NCI-H774 (cell line): ENCODE data around the gene TNNT3.
"Not testable (repeated sequence)": the region's sequence is repeated elsewhere in the genome, so short reads cannot be mapped to it uniquely, and the experiment has no call there.

ENCODE experiments used
- DNase-seq: peaks from one replicate; lab custom pipeline; 2025; lab: John Stamatoyannopoulos, UW

Gene TNNT3

DNA sequence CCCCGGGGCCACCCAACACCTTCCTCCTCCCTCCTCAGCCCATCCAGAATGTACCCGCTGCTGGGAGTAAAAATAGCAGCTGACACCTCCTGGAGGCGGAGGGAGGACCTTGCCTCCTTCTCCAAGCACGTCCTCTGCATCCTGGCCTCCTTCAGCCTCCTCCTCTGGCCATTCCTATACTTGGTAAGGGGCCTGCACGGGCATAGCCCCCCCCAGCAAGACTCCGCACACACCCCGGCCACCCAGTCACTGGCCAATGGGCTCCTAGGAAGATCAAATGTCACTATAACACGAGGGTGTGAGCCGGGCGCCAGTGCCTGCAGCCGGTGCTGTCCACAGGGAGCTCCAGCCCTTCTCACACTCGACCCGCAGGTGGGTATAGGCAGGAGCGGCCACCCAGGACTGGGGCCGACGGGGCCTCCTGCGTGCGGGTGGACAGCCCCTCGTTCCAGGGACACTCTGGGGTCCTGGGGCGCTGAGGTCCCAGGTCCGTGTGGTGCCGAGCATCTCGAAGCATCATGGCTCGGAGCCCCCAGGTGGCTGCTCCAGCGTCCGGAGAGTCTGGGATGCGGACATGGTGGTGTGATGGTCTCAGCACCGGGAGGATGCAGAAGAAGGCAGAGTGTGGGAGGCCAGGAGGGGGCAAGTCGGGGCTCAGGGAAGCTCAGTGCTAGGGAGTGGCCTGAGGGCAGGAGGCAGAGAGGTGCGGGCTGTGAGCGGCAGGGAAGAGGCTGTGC is at the start of gene TNNT3:
TSS of gene TNNT3 (plus strand) at position 313 of the 737 bp plus-strand sequence. CDS start 3,172 bp downstream, outside the sequence.
- no peak for DNase-seq

DNA sequence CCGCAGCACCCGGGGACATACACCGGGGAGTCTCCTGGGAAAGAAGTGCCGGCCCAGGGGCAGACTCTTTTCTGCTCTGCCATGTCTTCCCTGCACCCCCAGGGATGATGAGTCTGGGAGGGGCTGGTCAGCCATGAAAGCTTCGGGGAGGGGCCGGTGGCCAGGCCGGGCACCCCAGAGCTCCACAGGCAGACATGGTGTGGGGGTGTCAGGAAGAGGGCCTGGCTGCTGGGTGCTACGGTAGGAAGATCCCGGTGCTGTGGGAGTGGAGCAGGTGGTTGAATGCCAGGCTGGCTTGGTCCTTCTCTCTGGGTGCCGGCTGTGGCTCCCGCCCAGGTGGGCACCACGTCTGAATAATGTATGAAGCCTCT is 49.2 kb upstream of the TNNT3 start:
- no peak for DNase-seq

DNA sequence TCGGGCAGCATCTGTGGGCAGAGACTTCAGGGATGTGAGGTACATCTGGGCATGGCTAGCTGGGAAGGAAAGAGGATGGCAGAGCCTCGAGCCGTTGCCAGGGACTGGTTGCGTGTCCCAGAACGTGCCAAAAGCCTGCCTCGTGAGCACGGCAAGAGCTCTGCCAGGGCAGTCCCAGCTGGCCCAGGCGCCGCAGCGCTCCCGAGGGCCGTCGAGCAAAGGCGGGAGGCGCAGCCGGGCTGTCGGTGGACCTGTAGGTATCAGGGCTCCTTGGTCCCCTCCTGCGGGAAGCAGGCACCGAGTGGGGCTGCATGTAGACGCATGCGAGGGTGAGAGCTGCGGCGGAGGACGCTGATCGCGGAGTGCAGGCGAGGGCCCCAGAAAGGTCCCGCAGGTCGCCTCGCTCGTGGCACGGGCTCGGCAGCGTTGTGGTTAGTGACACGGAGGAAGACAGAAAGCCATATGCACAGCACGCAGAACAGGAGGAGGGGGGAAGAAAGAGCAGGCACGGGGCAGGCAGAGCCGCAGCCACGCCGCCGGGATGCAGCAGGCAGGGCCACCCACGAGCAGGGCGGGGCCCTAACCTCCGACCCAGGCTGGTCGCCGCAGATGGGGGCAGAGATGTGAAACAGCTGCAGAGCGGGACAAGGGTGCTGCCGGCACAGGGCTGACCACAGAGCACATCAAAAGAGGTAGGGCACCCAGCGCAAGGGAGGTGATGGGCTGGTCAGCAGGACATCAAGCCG is 48.6 kb upstream of the TNNT3 start:
- DNase-seq = no peak

DNA sequence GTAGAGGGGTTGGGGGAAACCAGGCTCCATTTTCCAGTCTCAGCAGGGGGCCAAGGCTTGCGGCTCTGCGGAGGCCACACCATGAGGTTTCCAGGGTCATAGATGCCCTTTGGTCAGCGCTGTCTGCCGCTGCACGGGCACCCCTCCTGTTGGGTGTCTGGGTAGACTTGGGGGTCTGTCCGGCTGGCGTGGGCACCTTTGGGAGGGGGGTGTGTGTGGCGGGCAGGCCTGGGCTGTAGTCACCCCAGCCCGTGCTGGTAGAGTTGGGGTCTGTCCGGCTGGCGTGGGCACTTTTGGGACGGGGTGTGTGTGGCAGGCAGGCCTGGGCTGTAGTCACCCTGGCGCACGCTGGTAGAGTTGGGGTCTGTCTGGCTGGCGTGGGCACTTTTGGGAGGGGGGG is 48.0 kb upstream of the TNNT3 start:
- no peak for DNase-seq

DNA sequence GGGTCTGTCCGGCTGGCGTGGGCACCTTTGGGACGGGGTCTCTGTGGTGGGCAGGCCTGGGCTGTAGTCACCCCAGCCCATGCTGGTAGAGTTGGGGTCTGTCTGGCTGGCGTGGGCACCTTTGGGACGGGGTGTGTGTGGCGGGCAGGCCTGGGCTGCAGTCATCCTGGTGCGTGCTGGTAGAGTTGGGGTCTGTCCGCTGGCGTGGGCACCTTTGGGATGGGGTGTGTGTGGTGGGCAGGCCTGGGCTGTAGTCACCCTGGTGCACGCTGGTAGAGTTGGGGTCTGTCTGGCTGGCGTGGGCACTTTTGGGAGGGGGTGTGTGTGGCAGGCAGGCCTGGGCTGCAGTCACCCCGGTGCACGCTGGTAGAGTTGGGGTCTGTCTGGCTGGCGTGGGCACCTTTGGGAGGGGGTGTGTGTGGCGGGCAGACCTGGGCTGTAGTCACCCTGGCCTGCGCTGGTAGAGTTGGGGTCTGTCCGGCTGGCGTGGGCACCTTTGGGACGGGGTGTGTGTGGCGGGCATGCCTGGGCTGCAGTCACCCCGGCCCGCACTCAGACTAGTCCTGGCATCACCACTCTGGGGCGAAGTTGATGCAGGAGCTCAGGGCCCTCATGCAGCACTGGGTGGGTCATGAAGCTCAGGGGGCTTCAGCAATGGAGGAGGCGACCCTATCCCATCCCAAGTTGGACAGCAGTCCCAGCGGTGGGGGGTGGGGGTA is 47.1 kb upstream of the TNNT3 start:
- DNase-seq = no peak

DNA sequence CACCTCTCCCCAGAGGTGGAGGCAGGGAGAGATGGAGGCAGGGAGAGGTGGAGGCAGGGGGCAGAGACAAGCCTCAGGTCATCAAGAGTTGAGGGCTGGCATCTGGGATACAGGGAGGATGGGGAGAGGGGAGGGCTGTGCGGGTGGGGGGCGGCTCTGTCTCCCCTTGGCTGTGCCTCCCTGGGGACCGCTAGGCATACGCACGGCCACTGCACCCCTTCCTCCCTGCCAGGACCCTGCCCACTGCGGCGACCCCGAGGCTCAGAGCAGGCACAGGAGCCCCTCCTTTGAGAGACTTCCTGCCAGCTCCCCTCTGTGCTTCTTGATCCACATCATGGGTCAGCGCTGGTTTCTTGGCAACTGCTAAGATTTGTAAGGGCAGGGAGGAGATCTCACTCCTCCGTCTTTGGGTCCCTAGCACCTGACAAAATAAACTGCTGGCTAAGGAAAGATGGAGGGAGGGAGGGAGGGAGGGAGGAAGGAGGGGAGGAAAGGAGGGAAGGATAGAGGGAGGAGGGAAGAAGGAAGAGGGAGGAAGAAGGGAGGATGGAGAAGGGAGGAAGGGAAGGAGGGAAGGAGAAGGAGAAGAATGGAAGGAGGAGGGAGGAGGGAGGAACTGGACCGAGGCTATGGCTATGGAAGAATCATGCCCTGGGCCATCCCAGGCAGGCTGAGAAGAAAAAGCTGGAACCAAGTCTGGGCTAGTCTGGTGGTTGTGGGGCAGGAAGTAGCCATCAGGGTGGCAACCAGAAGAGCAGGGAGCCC is 46.3 kb upstream of the TNNT3 start:
- DNase-seq = no peak

DNA sequence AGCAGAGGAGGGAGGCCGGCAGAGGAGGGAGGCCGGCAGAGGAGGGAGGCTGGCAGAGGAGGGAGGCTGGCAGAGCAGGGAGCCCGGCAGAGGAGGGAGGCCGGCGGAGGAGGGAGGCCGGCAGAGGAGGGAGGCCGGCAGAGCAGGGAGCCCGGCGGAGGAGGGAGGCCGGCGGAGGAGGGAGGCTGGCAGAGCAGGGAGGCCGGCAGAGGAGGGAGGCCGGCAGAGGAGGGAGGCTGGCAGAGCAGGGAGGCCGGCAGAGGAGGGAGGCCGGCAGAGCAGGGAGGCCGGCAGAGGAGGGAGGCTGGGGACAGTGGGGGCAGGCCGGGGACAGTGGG is 45.7 kb upstream of the TNNT3 start:
- not testable (repeated sequence) for DNase-seq

DNA sequence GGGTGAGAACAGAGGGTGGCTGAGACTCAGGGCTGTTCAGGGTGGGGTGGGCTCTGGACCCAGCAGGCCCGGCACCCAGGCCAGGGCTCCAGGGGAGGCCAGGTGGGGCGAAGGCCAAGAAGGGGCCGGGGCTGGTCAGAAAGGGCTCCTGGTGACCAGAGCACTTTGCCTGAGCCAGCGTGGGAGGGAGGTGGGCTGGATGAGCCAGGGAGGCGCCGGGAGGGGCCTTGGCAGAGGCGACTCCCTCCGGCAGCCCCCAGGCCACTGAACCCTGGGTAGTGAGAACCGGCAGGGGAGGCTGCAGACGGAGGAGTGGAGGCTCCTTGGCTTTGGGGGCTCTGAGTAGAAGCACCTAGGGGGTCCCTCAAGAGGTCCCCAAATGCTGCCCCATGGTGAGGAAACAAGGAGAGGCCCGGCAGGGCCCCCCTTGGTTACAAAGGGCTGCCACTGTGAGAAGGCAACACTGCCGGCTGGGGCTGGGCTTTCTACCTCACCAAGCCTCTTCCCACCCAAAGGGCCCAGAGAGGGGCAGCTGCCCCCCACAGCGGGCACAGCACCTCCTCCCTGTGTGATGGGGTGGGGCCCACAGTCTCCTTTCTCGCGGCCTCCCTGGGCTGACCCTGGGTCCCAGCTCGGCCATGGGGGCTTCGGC is 44.9 kb upstream of the TNNT3 start:
- DNase-seq = not testable (repeated sequence)

DNA sequence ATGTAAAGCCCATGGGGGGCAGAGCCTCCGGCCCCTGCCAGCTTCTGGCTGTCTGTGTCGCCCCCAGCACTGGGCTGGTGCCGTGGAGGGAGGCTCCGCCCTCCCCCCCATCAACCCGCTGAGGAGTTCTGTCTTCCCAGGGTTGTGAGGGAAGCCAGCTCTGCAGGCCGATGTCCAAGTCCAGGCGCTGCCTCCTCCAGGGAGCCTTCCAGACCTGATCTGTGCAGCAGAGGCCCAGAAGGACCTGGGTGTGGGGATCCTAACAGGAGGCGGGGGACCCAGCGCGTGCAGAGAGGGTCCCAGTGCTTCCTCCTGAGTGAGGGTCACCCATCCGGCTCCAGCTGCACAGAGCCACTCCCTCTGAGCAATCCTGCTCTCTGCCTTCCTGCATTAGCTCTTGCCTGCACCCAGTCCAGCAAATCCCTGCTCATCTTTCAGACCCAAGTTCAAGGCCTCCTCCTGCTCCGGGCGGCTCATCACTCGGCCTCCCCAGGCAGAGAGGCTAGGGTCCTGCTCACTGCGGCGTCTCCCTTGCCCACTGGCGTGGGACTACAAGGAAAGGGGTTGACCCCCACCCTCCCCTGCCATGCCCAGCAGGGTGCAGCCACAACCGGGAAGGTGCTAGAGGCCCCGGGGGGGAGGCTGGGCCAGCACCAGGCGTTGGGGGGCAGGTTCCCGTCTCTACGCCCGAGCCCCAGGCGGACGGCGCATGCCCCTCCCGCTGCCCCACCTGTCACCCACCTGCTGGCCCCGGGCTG is 44.2 kb upstream of the TNNT3 start:
- DNase-seq = no peak

DNA sequence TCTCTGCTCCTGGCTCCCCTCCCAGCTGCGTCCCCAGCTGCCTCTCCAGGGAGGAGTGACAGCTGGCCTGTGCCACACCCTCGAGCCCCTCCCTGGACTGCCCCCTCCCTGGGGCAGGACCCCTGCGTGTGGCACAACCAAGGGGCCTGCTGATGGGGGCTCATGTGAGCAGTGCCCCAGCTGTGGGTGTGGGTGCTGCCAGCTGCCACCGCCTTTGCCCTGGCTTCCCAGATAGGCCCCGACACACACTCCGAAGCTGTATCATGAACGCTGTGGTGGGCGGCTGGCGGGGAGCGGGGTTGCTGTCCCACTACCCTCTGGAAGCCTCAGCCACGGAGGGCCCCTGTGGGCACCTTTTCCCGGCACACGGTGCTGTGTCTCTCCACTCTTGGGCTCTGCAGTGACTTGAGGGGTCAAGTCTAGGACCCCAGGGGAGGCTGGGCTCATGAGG is 43.6 kb upstream of the TNNT3 start:
- DNase-seq = not testable (repeated sequence)

DNA sequence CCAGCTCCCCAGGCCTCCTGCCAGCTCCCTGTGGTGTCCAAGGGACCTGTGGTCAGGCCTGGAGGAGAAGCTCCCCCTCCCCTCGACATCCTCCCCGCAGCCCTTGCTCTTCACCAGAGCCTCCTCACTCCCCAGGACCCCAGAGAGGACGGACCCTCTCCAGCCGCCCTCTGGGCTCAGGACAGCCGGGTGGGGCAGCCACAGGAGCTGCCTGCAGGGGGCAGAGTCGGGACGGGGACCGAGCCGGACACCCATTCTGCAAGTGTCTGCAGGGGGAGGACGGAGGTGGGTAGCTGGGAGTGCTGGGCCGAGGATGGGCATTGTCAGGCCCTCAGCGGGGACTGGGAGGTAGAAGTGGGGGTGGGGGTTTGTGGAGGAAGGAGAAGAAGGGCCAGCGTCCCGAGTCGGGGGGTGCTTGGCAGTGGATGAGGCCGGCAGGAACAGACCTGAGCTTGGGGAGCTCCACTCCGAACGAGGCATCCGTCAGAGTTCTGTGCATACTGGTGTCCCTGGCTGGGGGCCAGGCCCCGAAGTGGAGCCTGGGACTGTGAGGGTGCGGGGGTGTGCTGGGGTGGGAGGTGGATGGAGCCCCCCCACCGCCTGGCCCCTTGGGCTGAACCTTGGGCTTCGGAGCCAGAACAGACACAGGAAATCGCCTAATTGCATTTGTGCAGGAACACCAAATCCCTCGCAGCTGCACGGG is 43.0 kb upstream of the TNNT3 start:
- no peak for DNase-seq

DNA sequence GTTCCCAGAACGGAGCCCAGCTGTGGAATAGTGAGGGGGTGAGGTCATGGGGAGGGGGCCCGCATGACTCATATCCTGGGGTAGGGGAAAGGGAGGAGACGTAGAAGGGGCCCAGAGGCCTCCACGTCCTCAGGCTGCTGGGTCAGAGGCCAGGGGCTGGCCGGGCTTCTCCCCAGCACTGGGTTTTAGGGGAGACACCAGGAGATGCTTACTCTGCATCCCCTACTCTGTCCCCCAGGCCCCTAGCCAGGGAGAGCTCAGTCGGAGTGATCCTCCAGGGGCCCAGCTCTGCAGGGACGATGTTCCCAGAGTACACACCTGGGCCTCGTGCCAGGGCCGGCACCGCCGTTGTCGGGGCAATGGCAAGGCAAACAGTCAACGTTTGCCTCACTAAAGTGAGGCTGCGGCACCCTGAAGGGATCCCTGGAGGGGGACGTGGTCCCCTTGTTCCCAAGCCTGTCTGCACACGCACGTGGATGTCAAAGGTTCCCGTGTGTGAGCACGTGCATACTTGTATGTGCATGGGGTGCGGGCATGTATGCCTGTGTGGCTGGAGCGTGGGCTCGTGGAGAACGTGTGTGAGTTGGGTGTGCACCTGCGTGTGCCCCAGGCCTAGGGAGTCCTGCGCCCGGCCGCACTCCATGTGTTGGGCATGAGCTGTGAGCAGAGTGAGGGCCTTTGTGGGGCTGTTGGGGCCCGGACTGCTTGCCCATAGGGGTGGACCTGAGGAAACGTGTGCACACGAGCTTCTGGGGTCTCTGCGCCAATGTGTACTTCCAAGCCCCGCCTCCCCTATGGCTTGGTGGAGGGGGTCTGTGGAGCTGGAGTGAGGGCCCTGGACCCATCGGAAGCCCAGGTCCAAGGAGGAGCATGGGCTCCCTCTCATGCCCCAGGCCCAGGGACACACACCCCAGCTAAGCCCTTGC is 42.0 kb upstream of the TNNT3 start:
- DNase-seq = no peak

DNA sequence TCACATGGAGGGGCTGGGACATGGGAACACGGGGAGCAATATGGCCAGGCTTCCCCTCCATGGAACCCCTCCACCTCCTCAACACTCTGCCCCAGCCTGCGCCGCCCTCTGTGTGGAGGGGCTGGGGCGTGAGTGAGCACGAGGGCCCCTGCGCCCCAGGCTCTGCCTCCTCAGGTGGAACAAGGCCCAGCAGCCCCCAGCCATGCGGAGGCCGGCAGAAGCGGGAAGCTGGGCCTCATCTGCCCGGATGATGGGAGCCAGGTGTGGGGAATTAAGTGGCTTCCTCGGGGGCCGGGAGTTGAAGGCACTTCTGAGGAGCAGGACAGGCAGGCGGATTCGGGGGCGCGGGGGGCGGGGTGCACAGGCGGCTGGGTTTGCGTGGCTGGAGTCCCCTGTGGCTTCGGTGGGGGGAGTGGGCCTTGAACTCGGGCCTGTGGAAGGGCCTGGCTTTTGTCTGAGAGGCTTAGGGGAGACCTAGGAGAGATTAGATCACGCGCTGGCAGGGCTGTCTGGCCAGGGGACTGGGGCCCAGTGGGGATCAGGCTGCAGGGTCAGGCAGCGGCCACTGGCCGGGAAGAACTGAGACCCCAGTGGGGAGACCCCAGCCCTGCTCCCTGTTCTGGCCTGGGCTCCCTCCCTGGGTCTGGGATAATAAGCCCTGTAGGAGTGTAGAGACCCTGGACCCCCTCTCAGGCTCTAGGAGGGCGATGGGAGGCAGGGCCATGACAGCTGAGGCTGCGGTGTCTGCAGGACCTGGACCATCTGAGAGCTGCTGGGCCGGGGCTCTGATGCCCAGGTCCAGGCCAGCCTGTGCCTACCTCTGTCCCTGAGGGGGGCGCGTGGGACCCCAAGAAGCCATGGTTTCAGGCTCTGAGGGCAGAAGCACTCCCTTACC is 41.1 kb upstream of the TNNT3 start:
- no peak for DNase-seq

DNA sequence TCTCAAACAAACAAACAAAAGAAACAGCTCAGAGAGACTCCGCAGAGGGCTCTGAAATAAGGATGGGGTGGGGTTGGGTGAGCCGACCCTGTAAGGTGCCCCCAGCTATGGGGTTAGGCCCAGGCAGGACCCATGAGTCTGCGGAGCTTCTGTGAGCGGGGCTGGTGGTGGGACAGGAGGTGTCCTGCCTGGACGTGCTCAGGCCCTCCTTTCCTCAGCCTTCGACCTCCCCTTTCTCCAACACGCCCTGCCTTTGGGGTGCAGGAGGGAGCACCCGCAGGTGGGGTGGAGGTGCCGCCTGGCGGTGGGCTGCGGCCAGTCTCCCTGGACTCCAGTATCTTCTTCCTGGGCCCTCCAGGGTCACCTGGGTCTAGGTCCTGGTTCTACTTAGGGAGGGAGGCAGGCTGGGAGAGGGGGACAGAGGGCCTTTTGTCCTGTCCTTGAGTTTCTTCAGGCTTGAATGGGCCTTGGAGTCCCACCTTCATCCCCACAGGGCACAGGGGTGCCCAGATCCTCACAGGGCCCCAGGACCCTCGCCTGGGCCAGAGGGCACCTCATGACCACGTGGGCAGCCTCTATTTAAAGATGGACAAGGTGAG is 40.1 kb upstream of the TNNT3 start:
- DNase-seq = no peak

DNA sequence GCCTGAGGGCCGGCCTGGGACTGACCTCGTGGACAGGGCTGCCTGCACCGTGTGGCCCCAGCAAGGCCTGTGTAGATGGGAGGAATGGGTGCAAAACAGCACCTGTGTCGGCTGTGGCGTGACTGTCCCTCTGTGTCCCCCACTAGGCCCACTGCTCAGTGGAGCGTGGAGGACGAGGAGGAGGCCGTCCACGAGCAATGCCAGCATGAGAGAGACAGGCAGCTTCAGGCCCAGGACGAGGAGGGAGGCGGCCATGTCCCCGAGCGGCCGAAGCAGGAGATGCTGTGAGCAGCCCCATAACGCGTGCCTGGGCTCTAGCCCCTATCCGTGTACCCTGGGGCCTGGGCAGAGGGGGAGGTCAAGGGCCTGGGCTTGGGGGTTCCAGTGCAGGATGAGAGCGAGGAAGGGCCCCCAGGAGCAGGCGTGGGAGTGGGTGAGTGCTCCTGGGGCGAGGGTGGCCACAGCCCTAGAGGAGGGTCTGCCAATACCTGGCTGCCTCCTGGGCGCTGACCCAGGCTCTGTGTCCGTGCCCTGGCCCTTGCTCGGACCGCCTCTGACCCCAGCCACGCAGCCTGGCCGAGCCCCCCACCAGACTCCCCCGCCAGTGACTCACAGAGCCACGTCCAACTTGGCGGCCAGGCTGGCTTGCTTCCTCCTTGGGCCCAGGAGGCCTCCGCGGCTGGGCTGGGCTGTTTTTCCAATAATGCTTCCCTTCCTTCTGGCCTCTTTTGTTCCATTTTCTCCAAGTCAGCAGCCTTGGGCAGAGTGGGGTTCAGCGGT is 39.4 kb upstream of the TNNT3 start:
- DNase-seq = no peak

DNA sequence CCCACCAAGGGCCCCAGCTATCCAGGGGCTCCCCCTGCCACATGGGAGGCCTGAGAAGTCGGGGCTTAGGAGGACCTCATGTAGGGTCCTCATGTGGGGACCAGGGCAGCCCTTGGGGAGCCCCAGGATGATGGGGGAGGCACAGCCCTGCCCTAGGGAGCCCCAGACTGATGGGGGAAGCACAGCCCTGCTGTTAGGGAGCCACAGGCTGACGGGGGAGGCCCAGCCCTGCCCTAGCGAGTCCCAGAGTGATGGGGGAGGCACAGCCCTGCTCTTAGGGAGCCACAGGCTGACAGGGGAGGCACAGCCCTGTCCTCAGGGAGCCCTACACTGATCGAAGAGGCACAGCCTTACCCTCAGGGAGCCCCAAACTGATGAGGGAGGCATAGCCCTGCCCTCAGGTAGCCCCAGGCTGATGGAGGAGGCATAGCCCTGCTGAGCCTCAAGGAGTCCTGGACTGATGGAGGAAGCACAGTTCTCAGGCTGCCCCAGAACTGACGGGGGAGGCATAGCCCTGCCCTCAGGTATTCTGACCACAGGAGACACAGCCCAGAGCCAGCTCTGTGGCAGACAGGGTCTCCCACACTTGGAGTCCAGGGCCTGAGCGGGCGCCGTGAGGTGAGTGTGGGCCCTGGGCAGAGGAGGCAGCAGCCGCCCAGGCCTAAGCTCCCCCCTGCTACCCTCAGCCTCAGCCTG is 38.6 kb upstream of the TNNT3 start:
- DNase-seq = no peak
